HepG2 (cell line): Measurements from ENCODE around the gene TCAP. TPM values are rescaled to one million over a fixed set of nuclear protein-coding genes. Genes with fewer than 3 reads are reported as not detected.

Experiments
- ATF3 ChIP-seq: sonication (generic); formaldehyde crosslinking; IDR thresholded peaks from 2 replicates; pipeline ENCODE4 v1.4.0; 2020; ENCODE audit warnings: missing genetic modification reagents
- DDIT3 ChIP-seq: sonication (generic); formaldehyde crosslinking; IDR thresholded peaks from 2 replicates; pipeline ENCODE4 v1.4.0; 2020; ENCODE audit warnings: mild to moderate bottlenecking, missing genetic modification reagents
- DR1 ChIP-seq: sonication (generic); formaldehyde crosslinking; IDR thresholded peaks from 2 replicates; pipeline ENCODE4 v1.8.0; 2021; ENCODE audit warnings: mild to moderate bottlenecking, missing genetic modification reagents, inconsistent platforms
- EHMT2 ChIP-seq: fragments of 200-600 bp; sonication (generic); IDR thresholded peaks from 2 replicates; pipeline ENCODE4 v1.7.0; 2017; ENCODE audit warnings: antibody characterized with exemption, low read depth, low read length, borderline replicate concordance
- GABPA ChIP-seq, 2 experiments: IDR thresholded peaks; 2 replicates each; pipeline ENCODE4 v1.6.1; 2011 to 2016; ENCODE audit warnings: low read depth in 2 of 2, low read length in 1 of 2, missing biosample characterization in 1 of 2, missing genetic modification characterization in 1 of 2
- GTF2F1 ChIP-seq: fragments of 150-350 bp; IDR thresholded peaks from 2 replicates; pipeline ENCODE4 v1.6.1; 2014; ENCODE audit warnings: low read length
- HMG20A ChIP-seq: IDR thresholded peaks from 2 replicates; pipeline ENCODE4 v1.6.1; 2016; ENCODE audit warnings: borderline replicate concordance
- MED1 ChIP-seq: sonication (generic); formaldehyde crosslinking; IDR thresholded peaks from 2 replicates; pipeline ENCODE4 v1.4.0; 2020; ENCODE audit warnings: missing genetic modification reagents
- NR1H2 ChIP-seq: sonication (generic); formaldehyde crosslinking; IDR thresholded peaks from 2 replicates; pipeline ENCODE4 v1.8.1; 2022; ENCODE audit warnings: low read depth, missing genetic modification reagents, borderline replicate concordance
- PHF21A ChIP-seq: sonication (generic); formaldehyde crosslinking; IDR thresholded peaks from 2 replicates; pipeline ENCODE4 v1.5.0; 2020; ENCODE audit warnings: mild to moderate bottlenecking, missing genetic modification reagents
- POLR2AphosphoS5 ChIP-seq: IDR thresholded peaks from 2 replicates; pipeline ENCODE4 v1.6.1; 2012; ENCODE audit warnings: low read depth, low read length
- REL ChIP-seq: sonication (generic); formaldehyde crosslinking; conservative IDR thresholded peaks from 2 replicates; pipeline ENCODE4 v1.8.0; 2022; ENCODE audit warnings: mild to moderate bottlenecking, missing genetic modification reagents, moderate library complexity
- STAG1 ChIP-seq: sonication (generic); formaldehyde crosslinking; IDR thresholded peaks from 2 replicates; pipeline ENCODE4 v1.4.0; 2020; ENCODE audit warnings: missing genetic modification reagents
- TEAD3 ChIP-seq: optimal IDR thresholded peaks from 2 replicates; pipeline ENCODE3; 2016; ENCODE audit warnings: borderline replicate concordance
- WIZ ChIP-seq: sonication (generic); formaldehyde crosslinking; IDR thresholded peaks from 2 replicates; pipeline ENCODE4 v1.5.1; 2020; ENCODE audit warnings: mild to moderate bottlenecking, missing genetic modification reagents
- ZBTB25 ChIP-seq: IDR thresholded peaks from 2 replicates; pipeline ENCODE4 v1.6.1; 2018; ENCODE audit warnings: missing genetic modification reagents
- ZFP1 ChIP-seq: IDR thresholded peaks from 2 replicates; pipeline ENCODE4 v1.6.1; 2016
- ZNF331 ChIP-seq: sonication (generic); formaldehyde crosslinking; IDR thresholded peaks from 2 replicates; pipeline ENCODE4 v1.4.0; 2020; ENCODE audit warnings: missing genetic modification reagents
- ZNF550 ChIP-seq: sonication (generic); formaldehyde crosslinking; IDR thresholded peaks from 2 replicates; pipeline ENCODE4 v1.4.0; 2020; ENCODE audit warnings: mild to moderate bottlenecking, missing genetic modification reagents, borderline replicate concordance
- ZNF646 ChIP-seq: sonication (generic); formaldehyde crosslinking; IDR thresholded peaks from 2 replicates; pipeline ENCODE4 v1.9.0; 2021; ENCODE audit warnings: mild to moderate bottlenecking, missing genetic modification reagents
- ZNF782 ChIP-seq: sonication (generic); formaldehyde crosslinking; IDR thresholded peaks from 2 replicates; pipeline ENCODE4 v1.4.0; 2020; ENCODE audit warnings: missing genetic modification reagents, mild to moderate bottlenecking, borderline replicate concordance
- polyA plus RNA-seq, 8 experiments: library from polyadenylated mRNA; depleted of rRNA in 3 of 8; stranded (reverse) in 7 of 8; unstranded in 1 of 8; fragments of >200 nt; fragmentation: Illumina TruSeq in 4 of 8; extraction: Trizol in 4 of 8; gene quantifications; 2 replicates each; pipeline versions ENCODE4 v1.2.1 to v1.2.3, GENCODE V29; 2011 to 2016; ENCODE audit warnings: low read depth in 4 of 8, missing spikeins in 1 of 8, mixed read lengths in 1 of 8; ENCODE audit not compliant: insufficient read depth in 1 of 8
- total RNA-seq, 5 experiments: library from RNA; depleted of rRNA; stranded (reverse); fragments of >200 nt; fragmentation: Illumina TruSeq; extraction: Trizol; gene quantifications; 2 replicates each; pipeline ENCODE4 v1.2.3, GENCODE V29; 2016; ENCODE audit warnings: low read depth in 1 of 5
- TF ChIP-seq, protein P1 (sequence below): IDR thresholded peaks from 2 replicates; pipeline ENCODE4 v1.6.1; 2012; ENCODE audit warnings: inconsistent platforms
- TF ChIP-seq, protein P2 (sequence below): conservative IDR thresholded peaks from 2 replicates; pipeline ENCODE4 v1.6.1; 2018; ENCODE audit warnings: missing genetic modification reagents

Gene TCAP
- total and polyA plus RNA-seq, 2 of the 13 experiments (the other 11 are each of a cell fraction or from before 2014, with no cell fraction given) = 0.24 to 0.65 TPM

GRCh38 chr17:39699818-39700147 is 34.6 kb downstream of the TCAP start, which contains the start of gene ERBB2 (continued):
- no peak for TF ChIP-seq ZBTB25 (CRISPR knock-in tag)
- TF ChIP-seq GTF2F1 = no peak
- peak; percentile 81 for TF ChIP-seq POLR2AphosphoS5
- no peak for TF ChIP-seq ZNF550 (CRISPR knock-in tag)
- 0 out of 2 replicates have a peak, but pooled peaks have one; percentile 51 for TF ChIP-seq REL (CRISPR knock-in tag)
- TF ChIP-seq ZNF782 (CRISPR knock-in tag) = no peak
- TF ChIP-seq PHF21A (CRISPR knock-in tag) = no peak
- TF ChIP-seq, protein P1, sequence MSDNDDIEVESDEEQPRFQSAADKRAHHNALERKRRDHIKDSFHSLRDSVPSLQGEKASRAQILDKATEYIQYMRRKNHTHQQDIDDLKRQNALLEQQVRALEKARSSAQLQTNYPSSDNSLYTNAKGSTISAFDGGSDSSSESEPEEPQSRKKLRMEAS = 0 out of 2 replicates have a peak, but pooled peaks have one; percentile 43
- TF ChIP-seq NR1H2 (CRISPR knock-in tag) = no peak
- TF ChIP-seq WIZ (CRISPR knock-in tag) = no peak
- TF ChIP-seq ZNF331 = peak; percentile 57; the same call in 1 of the 2 replicates
- no peak for TF ChIP-seq HMG20A
- no peak for TF ChIP-seq GABPA (IDR thresholded peaks at IDR 0.05; ENCODE audit: low read depth, low read length)
- TF ChIP-seq GABPA (CRISPR knock-in tag; IDR thresholded peaks at IDR 0.05; ENCODE audit: low read depth) = no peak
- no peak for TF ChIP-seq EHMT2
- TF ChIP-seq STAG1 (CRISPR knock-in tag) = no peak
- no peak for TF ChIP-seq DDIT3 (CRISPR knock-in tag)
- TF ChIP-seq, protein P2, sequence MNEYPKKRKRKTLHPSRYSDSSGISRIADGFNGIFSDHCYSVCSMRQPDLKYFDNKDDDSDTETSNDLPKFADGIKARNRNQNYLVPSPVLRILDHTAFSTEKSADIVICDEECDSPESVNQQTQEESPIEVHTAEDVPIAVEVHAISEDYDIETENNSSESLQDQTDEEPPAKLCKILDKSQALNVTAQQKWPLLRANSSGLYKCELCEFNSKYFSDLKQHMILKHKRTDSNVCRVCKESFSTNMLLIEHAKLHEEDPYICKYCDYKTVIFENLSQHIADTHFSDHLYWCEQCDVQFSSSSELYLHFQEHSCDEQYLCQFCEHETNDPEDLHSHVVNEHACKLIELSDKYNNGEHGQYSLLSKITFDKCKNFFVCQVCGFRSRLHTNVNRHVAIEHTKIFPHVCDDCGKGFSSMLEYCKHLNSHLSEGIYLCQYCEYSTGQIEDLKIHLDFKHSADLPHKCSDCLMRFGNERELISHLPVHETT (CRISPR knock-in tag) = no peak
- no peak for TF ChIP-seq MED1
- TF ChIP-seq ATF3 = no peak
- peak; percentile 98 for TF ChIP-seq TEAD3 (CRISPR knock-in tag)
- TF ChIP-seq ZNF646 (CRISPR knock-in tag) = no peak
- TF ChIP-seq ZFP1 (CRISPR knock-in tag) = no peak
- TF ChIP-seq DR1 = no peak
